AG09309 (cell line): ENCODE measurements around the gene C4B.

ENCODE experiments used
- DNase-seq: peaks from one replicate; pipeline ENCODE4 v3.0.0-alpha.2; 2010; ENCODE audit warnings: low read depth
- H3K4me3 ChIP-seq: 2 replicates; pipeline ENCODE4 v1.5.1; 2011; ENCODE audit warnings: mild to moderate bottlenecking, low read depth, low read length, moderate library complexity; ENCODE audit not compliant: control insufficient read depth
- CTCF ChIP-seq: IDR thresholded peaks from 2 replicates; pipeline ENCODE4 v1.5.1; 2011; ENCODE audit warnings: mild to moderate bottlenecking, low read depth, low read length, inconsistent platforms; ENCODE audit not compliant: insufficient read depth, control insufficient read depth; ENCODE audit errors: missing control alignments

Gene C4B

DNA sequence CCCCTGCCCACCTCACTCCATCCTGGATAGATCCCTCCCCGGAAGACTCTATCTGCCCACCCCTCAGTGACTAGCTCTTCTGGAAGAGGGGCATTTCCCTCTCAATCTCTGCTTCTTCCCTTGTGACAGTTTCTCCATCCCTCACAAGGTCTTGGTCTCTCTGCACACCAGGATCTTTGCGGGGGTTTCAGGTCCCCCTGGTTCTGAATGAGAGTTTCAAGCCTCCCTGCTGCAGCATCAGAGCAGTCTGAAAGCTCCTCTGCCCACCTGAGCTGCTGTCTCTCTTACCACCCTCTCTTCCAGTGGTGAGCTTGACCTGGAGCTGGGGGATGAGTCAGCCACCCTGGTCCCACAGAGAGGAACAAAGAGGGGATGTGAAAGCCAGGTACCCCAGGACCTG, 70.2 kb downstream of the C4B start:
- no peak for DNase-seq
- TF ChIP-seq CTCF: no peak
- no peak overlapping the region for H3K4me3 ChIP-seq
